ENCODE measurements around the gene SYCE1. TPM values are rescaled to one million over a fixed set of nuclear protein-coding genes. Genes with fewer than 3 reads are reported as not detected.
"Not testable (repeated sequence)": the region's sequence is repeated elsewhere in the genome, so short reads cannot be mapped to it uniquely, and the experiment has no call there.

SYCE1 gene
- total and polyA plus RNA-seq, 2 experiments from 2014 or later, result 0.53 TPM; not detected in 1

- peaks cover 57% of the 10 kb centered on the region for H3K9me3 Mint-ChIP-seq
- Histone ChIP-seq H3K4me3 (no peak overlapping the region), H3K79me2 (replicated peaks; ENCODE audit: insufficient read depth) (no peaks in the 10 kb centered on the region), H3K27me3 (ENCODE audit: insufficient read depth) (no peaks in the 10 kb centered on the region), H3K4me2 (no peak overlapping the region), H3K27ac (ENCODE audit: low read depth) (no peak overlapping the region), H3K36me3 (ENCODE audit: insufficient read depth) (no peaks in the 10 kb centered on the region; the same call in 1 of the 2 replicates), H3K4me1 (ENCODE audit: insufficient read depth) (no peaks in the 10 kb centered on the region), H3K9me2 (ENCODE audit: insufficient read depth) (no peaks in the 10 kb centered on the region), H2AFZ (no peak overlapping the region), H3F3A (replicated peaks; ENCODE audit: low read depth) (no peaks in the 10 kb centered on the region), H4K20me1 (replicated peaks; ENCODE audit: insufficient read depth) (no peaks in the 10 kb centered on the region)
- TF ChIP-seq ZNF114 (CRISPR knock-in tag; IDR thresholded peaks at IDR 0.05), result no peak
- TF ChIP-seq ETS1 (IDR thresholded peaks at IDR 0.05), result no peak
- no peak for TF ChIP-seq CTCF (conservative IDR thresholded peaks at IDR 0.05; ENCODE audit: low read depth in 2 of 2)
- no peak for TF ChIP-seq NANOG (IDR thresholded peaks at IDR 0.05; ENCODE audit: borderline replicate concordance)
- H3K27me3 Mint-ChIP-seq (ENCODE audit: insufficient read depth, low read depth, poor library complexity), result peaks cover 3% of the 10 kb centered on the region
- no peaks in the 10 kb centered on the region for H3K4me1 Mint-ChIP-seq
- no peaks in the 10 kb centered on the region for H3K36me3 Mint-ChIP-seq (ENCODE audit: low read depth)
- DNase-seq (ENCODE audit: low spot score) (no peak), ATAC-seq (no peak)
- H3K4me3 Mint-ChIP-seq, result no peak overlapping the region
- H3K27ac Mint-ChIP-seq, result no peak overlapping the region
Observed at GRCh38 chr10:133600657-133601056, 35.3 kb upstream of the SYCE1 start.

- not testable (repeated sequence) for H2AFZ ChIP-seq; H3K27ac Mint-ChIP-seq; H3K79me2 ChIP-seq (replicated peaks; ENCODE audit: insufficient read depth); H3K4me1 Mint-ChIP-seq; H3K27me3 Mint-ChIP-seq (ENCODE audit: insufficient read depth, low read depth, poor library complexity); ATAC-seq; H3K4me3 ChIP-seq; H3F3A ChIP-seq (replicated peaks; ENCODE audit: low read depth); H3K36me3 ChIP-seq (ENCODE audit: insufficient read depth); H3K27me3 ChIP-seq (ENCODE audit: insufficient read depth); H3K4me3 Mint-ChIP-seq; H3K9me2 ChIP-seq (ENCODE audit: insufficient read depth); H3K4me1 ChIP-seq (ENCODE audit: insufficient read depth); H3K27ac ChIP-seq (ENCODE audit: low read depth); H3K4me2 ChIP-seq; DNase-seq (ENCODE audit: low spot score); H4K20me1 ChIP-seq (replicated peaks; ENCODE audit: insufficient read depth); H3K36me3 Mint-ChIP-seq (ENCODE audit: low read depth)
- peaks cover 55% of the 10 kb centered on the region for H3K9me3 Mint-ChIP-seq
Observed at GRCh38 chr10:133599869-133600268, 34.5 kb upstream of the SYCE1 start.

- H3K36me3 Mint-ChIP-seq (ENCODE audit: low read depth), result no peaks in the 10 kb centered on the region; the same call in 2 of the 3 replicates
- H3K4me1 Mint-ChIP-seq, result no peaks in the 10 kb centered on the region
- H3K27ac Mint-ChIP-seq, result no peak overlapping the region
- TF ChIP-seq EZH2phosphoT487 (IDR thresholded peaks at IDR 0.05; ENCODE audit: unreplicated experiment) (no peak), JUNB (IDR thresholded peaks at IDR 0.05; ENCODE audit: unreplicated experiment) (no peak), EZH2 (IDR thresholded peaks at IDR 0.05; ENCODE audit: low read depth, unreplicated experiment) (no peak), NANOG (IDR thresholded peaks at IDR 0.05; ENCODE audit: borderline replicate concordance) (no peak), ETS1 (IDR thresholded peaks at IDR 0.05) (no peak), POLR2AphosphoS5 (IDR thresholded peaks at IDR 0.05; ENCODE audit: low read depth) (no peak), CREB1 (CRISPR knock-in tag; IDR thresholded peaks at IDR 0.05; ENCODE audit: low read depth) (no peak)
Observed at GRCh38 chr10:133592716-133593115, 27.3 kb upstream of the SYCE1 start.

More at GRCh38 chr10:133592716-133593115, 27.3 kb upstream of the SYCE1 start:
- no peak overlapping the region for H3K4me2 ChIP-seq
- no peaks in the 10 kb centered on the region for H4K20me1 ChIP-seq (replicated peaks; ENCODE audit: insufficient read depth)
- H3K4me3 ChIP-seq, result no peak overlapping the region
- H2AFZ ChIP-seq, result no peak overlapping the region
- no peaks in the 10 kb centered on the region for H3K79me2 ChIP-seq (replicated peaks; ENCODE audit: insufficient read depth)
- DNase-seq (ENCODE audit: low spot score) (no peak), ATAC-seq (no peak)
- Mint-ChIP-seq H3K4me3 (no peak overlapping the region), H3K9me3 (peaks cover 49% of the 10 kb centered on the region), H3K27me3 (ENCODE audit: insufficient read depth, low read depth, poor library complexity) (peaks cover 6% of the 10 kb centered on the region)
- H3K9me2 ChIP-seq (ENCODE audit: insufficient read depth), result no peaks in the 10 kb centered on the region
- H3K36me3 ChIP-seq (ENCODE audit: insufficient read depth), result no peaks in the 10 kb centered on the region
- no peak overlapping the region for H3K27ac ChIP-seq (ENCODE audit: low read depth)
- no peaks in the 10 kb centered on the region for H3F3A ChIP-seq (replicated peaks; ENCODE audit: low read depth)
- H3K4me1 ChIP-seq (ENCODE audit: insufficient read depth), result no peaks in the 10 kb centered on the region
- no peaks in the 10 kb centered on the region for H3K27me3 ChIP-seq (ENCODE audit: insufficient read depth)

All from GM23338 (cell line).